GM12878 (cell line): ENCODE results near the gene SPEG. TPM values are rescaled to one million over a fixed set of nuclear protein-coding genes. Genes with fewer than 3 reads are reported as not detected.
"Not testable (repeated sequence)": the region's sequence is repeated elsewhere in the genome, so short reads cannot be mapped to it uniquely, and the experiment has no call there.

ENCODE experiments used
- ATAC-seq: fragments of 200-7000 bp; cut with Tn5 transposase; 3 replicates; pipeline ENCODE4 v1.9.1; 2020; ENCODE audit warnings: mild to moderate bottlenecking, moderate library complexity
- BruUV-seq: library from RNA; stranded (reverse); fragments of 400-500 nt; replicated peaks from 2 replicates; lab custom pipeline; 2021; lab: Mats Ljungman, UMichigan
- CTCF ChIA-PET: fragments of 300-600 bp; sonication (Branson Sonifier 250); formaldehyde crosslinking; extraction: SDS; loops from one replicate; lab custom pipeline; 2021; ENCODE audit warnings: inconsistent platforms; lab: Yijun Ruan, JAX
- POLR2A ChIA-PET: fragments of 350-600 bp; formaldehyde crosslinking; extraction: SDS; loops from one replicate; lab custom pipeline; 2021; ENCODE audit warnings: inconsistent platforms; lab: Charles Lee
- RAD21 ChIA-PET: fragments of 300-600 bp; sonication (Branson Sonifier 250); formaldehyde crosslinking; loops from one replicate; lab custom pipeline; 2023; ENCODE audit warnings: antibody characterized with exemption; ENCODE audit not compliant: unreplicated experiment; lab: Charles Lee
- SMC1A ChIA-PET: fragments of 300-600 bp; sonication (Branson Sonifier 250); formaldehyde crosslinking; loops from one replicate; lab custom pipeline; 2023; ENCODE audit not compliant: unreplicated experiment, uncharacterized antibody; lab: Charles Lee
- DNase-seq: peaks from one replicate; pipeline ENCODE4 v3.0.0-alpha.2; 2011; ENCODE audit warnings: low read depth, low spot score
- FAIRE-seq: peaks from 3 replicates; lab custom pipeline; 2011; peaks lifted over from hg19 to GRCh38; lab: Jason Lieb, UNC
- H2AFZ ChIP-seq: 2 replicates; pipeline ENCODE4 v1.6.0; 2011; ENCODE audit warnings: low read depth, low read length, control low read depth; ENCODE audit not compliant: control insufficient read depth
- H3K27ac ChIP-seq: 2 replicates; pipeline ENCODE4 v1.5.1; 2011; ENCODE audit warnings: control low read depth; ENCODE audit not compliant: control insufficient read depth, insufficient read depth
- H3K27me3 ChIP-seq, 2 experiments: replicated peaks in 1 of 2; 2 replicates each; pipeline versions ENCODE4 v1.6.0 to v1.6.1; 2011; ENCODE audit warnings: low read length in 1 of 2; ENCODE audit not compliant: control insufficient read depth in 2 of 2, insufficient read depth in 2 of 2
- H3K36me3 ChIP-seq, 2 experiments: 2 replicates each; pipeline ENCODE4 v1.5.1; 2011; ENCODE audit warnings: low read length in 1 of 2; ENCODE audit not compliant: control insufficient read depth in 2 of 2, insufficient read depth in 2 of 2
- H3K4me1 ChIP-seq: 2 replicates; pipeline ENCODE4 v1.6.1; 2011; ENCODE audit warnings: mild to moderate bottlenecking, low read length, moderate library complexity, mixed read lengths; ENCODE audit not compliant: control insufficient read depth, insufficient read depth
- H3K4me2 ChIP-seq: 2 replicates; pipeline ENCODE4 v1.6.0; 2011; ENCODE audit warnings: control low read depth; ENCODE audit not compliant: control insufficient read depth, insufficient read depth
- H3K4me3 ChIP-seq: fragments of 200-600 bp; sonication (generic); 2 replicates; pipeline ENCODE4 v1.5.1; 2016
- H3K79me2 ChIP-seq: 2 replicates; pipeline ENCODE4 v1.6.0; 2011; ENCODE audit warnings: low read length; ENCODE audit not compliant: control insufficient read depth, insufficient read depth
- H3K9ac ChIP-seq: 2 replicates; pipeline ENCODE4 v1.8.0; 2011; ENCODE audit warnings: low read length, control low read depth, mixed read lengths; ENCODE audit not compliant: control insufficient read depth, insufficient read depth
- H3K9me3 ChIP-seq: replicated peaks from 3 replicates; pipeline ENCODE4 v1.5.1; 2011; ENCODE audit warnings: mild to moderate bottlenecking, low read length; ENCODE audit not compliant: control insufficient read depth, insufficient read depth
- H4K20me1 ChIP-seq: 2 replicates; pipeline ENCODE4 v1.6.0; 2011; ENCODE audit not compliant: control insufficient read depth, insufficient read depth
- EGR1 ChIP-seq, 2 experiments: IDR thresholded peaks; 1 replicate in 1 of 2; 2 replicates in 1 of 2; pipeline ENCODE4 v1.6.1; 2011 to 2012; ENCODE audit warnings: low read depth in 2 of 2, low read length in 2 of 2, borderline replicate concordance in 1 of 2, mild to moderate bottlenecking in 1 of 2, moderate library complexity in 1 of 2
- HDAC2 ChIP-seq: fragments of 200-600 bp; sonication (generic); IDR thresholded peaks from 2 replicates; pipeline ENCODE4 v1.6.1; 2017
- HDGF ChIP-seq: fragments of 450-650 bp; IDR thresholded peaks from 2 replicates; pipeline ENCODE4 v1.6.1; 2016; ENCODE audit warnings: antibody characterized with exemption
- JUNB ChIP-seq: IDR thresholded peaks from 2 replicates; pipeline ENCODE4 v1.6.1; 2016; ENCODE audit warnings: antibody characterized with exemption, mild to moderate bottlenecking
- NR2C2 ChIP-seq: IDR thresholded peaks from 2 replicates; pipeline ENCODE4 v1.6.1; 2011; ENCODE audit warnings: borderline replicate concordance, low read depth; ENCODE audit not compliant: control insufficient read depth, insufficient read length
- POLR2A ChIP-seq: IDR thresholded peaks from 2 replicates; pipeline ENCODE4 v1.6.1; 2011; ENCODE audit warnings: low read depth, mild to moderate bottlenecking, low read length
- RFX5 ChIP-seq: IDR thresholded peaks from 2 replicates; pipeline ENCODE4 v1.6.1; 2011; ENCODE audit warnings: low read depth, low read length, improper control_type of control experiment
- SIN3A ChIP-seq: IDR thresholded peaks from 2 replicates; pipeline ENCODE4 v1.6.1; 2012; ENCODE audit warnings: low read depth, low read length, improper control_type of control experiment
- SKIL ChIP-seq: fragments of 450-650 bp; IDR thresholded peaks from 2 replicates; pipeline ENCODE4 v1.6.1; 2017; ENCODE audit warnings: mild to moderate bottlenecking, low read depth, inconsistent platforms; ENCODE audit not compliant: poor library complexity, severe bottlenecking
- ZNF217 ChIP-seq: fragments of 450-650 bp; IDR thresholded peaks from 2 replicates; pipeline ENCODE4 v1.6.1; 2017; ENCODE audit warnings: antibody characterized with exemption, mild to moderate bottlenecking
- ZNF687 ChIP-seq: fragments of 450-650 bp; IDR thresholded peaks from 2 replicates; pipeline ENCODE4 v1.6.1; 2017; ENCODE audit warnings: mild to moderate bottlenecking, moderate library complexity
- ZSCAN29 ChIP-seq: fragments of 450-650 bp; IDR thresholded peaks from 2 replicates; pipeline ENCODE4 v1.6.1; 2017; ENCODE audit warnings: mild to moderate bottlenecking, moderate library complexity
- WGBS: methylation state at CpG from one replicate; pipeline ENCODE4 v1.1.6; 2016; ENCODE audit warnings: low lambda C conversion rate; ENCODE audit not compliant: insufficient replicate concordance, insufficient coverage; ENCODE audit errors: missing lambda C conversion rate; 5-methylcytosine and 5-hydroxymethylcytosine counted together
- in situ Hi-C: fragments of 300-500 bp; cut with MboI; formaldehyde crosslinking; loops from 9 replicates; pipeline ENCODE4 v1.14.3; 2018; ENCODE audit warnings: mixed read lengths
- intact Hi-C: fragments of 100-400 bp; cut with micrococcal nuclease; formaldehyde crosslinking; loops from one replicate; pipeline ENCODE4 v1.14.2; 2022; ENCODE audit not compliant: unreplicated experiment
- polyA plus RNA-seq, 11 experiments: library from polyadenylated mRNA; depleted of rRNA in 4 of 11; unstranded in 6 of 11; stranded (reverse) in 5 of 11; fragments of >200 nt; fragmentation: Nextera tagmentation in 4 of 11; fragmentation: Illumina TruSeq in 1 of 11; extraction: Ambion mirVana in 4 of 11; extraction: Trizol in 1 of 11; gene quantifications; 1 replicate in 1 of 11; 2 replicates in 10 of 11; pipeline versions ENCODE4 v1.2.1 to v1.2.3, GENCODE V29; 2011 to 2016; ENCODE audit warnings: inconsistent platforms in 2 of 11, missing spikeins in 2 of 11, low read depth in 1 of 11
- total RNA-seq, 4 experiments: library from RNA; depleted of rRNA in 3 of 4; stranded (reverse); fragments of >200 nt in 3 of 4; fragmentation: Illumina TruSeq in 1 of 4; extraction: Trizol in 1 of 4; gene quantifications; 2 replicates each; pipeline versions ENCODE4 v1.2.1 to v1.2.3, GENCODE V29; 2013 to 2021

SPEG gene
- total and polyA plus RNA-seq, 10 of the 15 experiments (the other 5 are each of a cell fraction or from before 2014, with no cell fraction given) = 0.03 to 0.28 TPM; not detected in 8

- TF ChIP-seq HDAC2 = no peak
- no peak for TF ChIP-seq ZSCAN29
These were observed 41.9 kb upstream of the SPEG start (continued) for GRCh38 chr2:219392754-219393153.

GRCh38 chr2:219395056-219395455, 39.6 kb upstream of the SPEG start:
- H3K36me3 ChIP-seq, H3K79me2 ChIP-seq, H3K27ac ChIP-seq, CTCF ChIA-PET, DNase-seq, H4K20me1 ChIP-seq, H3K4me1 ChIP-seq, H3K9ac ChIP-seq, RAD21 ChIA-PET, H3K4me3 ChIP-seq, H3K27me3 ChIP-seq, FAIRE-seq, BruUV-seq, SMC1A ChIA-PET, ATAC-seq, in situ Hi-C loops, POLR2A ChIA-PET, H3K4me2 ChIP-seq, H3K9me3 ChIP-seq, intact Hi-C loops, H2AFZ ChIP-seq: not testable (repeated sequence)
- 49% methylated on average over 9 of the region's 9 CpGs for WGBS

- 95% methylated on average over 3 of the region's 3 CpGs for WGBS
- Histone ChIP-seq H2AFZ (no peak overlapping the region), H3K36me3 (no peaks in the 10 kb centered on the region), H3K9me3 (no peaks in the 10 kb centered on the region; the same call in 1 of the 3 replicates), H3K4me1 (no peaks in the 10 kb centered on the region), H3K27me3 (no peaks in the 10 kb centered on the region; a peak in 1 of 4 replicates), H3K9ac (no peak overlapping the region), H3K27ac (no peak overlapping the region), H4K20me1 (no peaks in the 10 kb centered on the region), H3K4me3 (no peak overlapping the region), H3K79me2 (no peaks in the 10 kb centered on the region), H3K4me2 (no peak overlapping the region)
- intact Hi-C loops (no loop called here), in situ Hi-C loops (no loop called here)
- CTCF ChIA-PET = no interaction called here
- SMC1A ChIA-PET = no interaction called here
- POLR2A ChIA-PET = no interaction called here
- no peak for DNase-seq
- no peak for FAIRE-seq
- ATAC-seq = no peak
- no TSS peak for BruUV-seq
- RAD21 ChIA-PET = no interaction called here
- TF ChIP-seq SIN3A = no peak
- TF ChIP-seq SKIL = no peak
- TF ChIP-seq POLR2A = no peak
- no peak for TF ChIP-seq EGR1 (IDR thresholded peaks at IDR 0.05; ENCODE audit: borderline replicate concordance in 1 of 2, low read depth in 2 of 2, low read length in 2 of 2)
- no peak for TF ChIP-seq ZNF217
- no peak for TF ChIP-seq NR2C2
- TF ChIP-seq ZNF687 = no peak
- no peak for TF ChIP-seq RFX5
- no peak for TF ChIP-seq HDGF
- TF ChIP-seq JUNB = no peak
These were observed 39.0 kb upstream of the SPEG start for GRCh38 chr2:219395609-219396008.
